ENCODE measurements around the gene CAMTA1.
"Not testable (repeated sequence)": the region's sequence is repeated elsewhere in the genome, so short reads cannot be mapped to it uniquely, and the experiment has no call there.

The CAMTA1 gene

GRCh38 chr1:7590426-7590790, 805.2 kb downstream of the CAMTA1 start:
- DNase-seq (ENCODE audit: low read depth): no peak

- DNase-seq (ENCODE audit: low read depth): no peak
Measured at GRCh38 chr1:7591565-7591964, 806.3 kb downstream of the CAMTA1 start.

DNA sequence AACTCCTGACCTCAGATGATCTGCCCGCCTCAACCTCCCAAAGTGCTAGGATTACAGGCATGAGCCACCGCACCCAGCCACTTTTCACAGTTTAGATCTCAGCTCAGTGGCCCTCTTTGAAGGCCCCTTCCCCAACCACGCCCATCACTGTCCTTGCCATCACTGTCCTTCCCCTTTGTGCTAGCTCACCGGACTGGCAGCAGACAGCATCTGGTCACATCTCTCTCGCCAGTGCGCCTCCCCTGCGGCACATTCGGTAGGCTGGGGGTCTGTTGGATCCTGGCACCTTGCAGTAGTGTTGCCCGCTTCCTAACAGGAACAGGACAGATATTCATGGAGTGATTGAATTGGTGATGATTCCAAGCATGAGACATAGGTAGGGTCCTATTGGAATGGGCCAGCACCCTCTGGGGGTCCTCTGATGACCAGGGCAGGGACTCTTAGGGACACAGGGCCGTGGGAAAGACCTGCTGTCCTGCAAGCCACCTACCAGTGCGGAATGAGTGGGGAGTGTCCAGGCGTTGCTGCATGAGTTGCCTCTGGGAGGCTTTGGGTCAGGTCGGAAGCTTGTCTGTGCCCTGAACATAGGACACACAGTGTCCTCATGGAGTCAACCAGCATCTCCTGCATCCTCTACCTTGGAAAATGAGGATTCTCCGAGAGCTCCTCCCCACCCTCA, 807.0 kb downstream of the CAMTA1 start:
- no peak for DNase-seq (ENCODE audit: low read depth)

- no peak for DNase-seq (ENCODE audit: low read depth)
Measured at GRCh38 chr1:7594002-7594713, 808.9 kb downstream of the CAMTA1 start.

DNA sequence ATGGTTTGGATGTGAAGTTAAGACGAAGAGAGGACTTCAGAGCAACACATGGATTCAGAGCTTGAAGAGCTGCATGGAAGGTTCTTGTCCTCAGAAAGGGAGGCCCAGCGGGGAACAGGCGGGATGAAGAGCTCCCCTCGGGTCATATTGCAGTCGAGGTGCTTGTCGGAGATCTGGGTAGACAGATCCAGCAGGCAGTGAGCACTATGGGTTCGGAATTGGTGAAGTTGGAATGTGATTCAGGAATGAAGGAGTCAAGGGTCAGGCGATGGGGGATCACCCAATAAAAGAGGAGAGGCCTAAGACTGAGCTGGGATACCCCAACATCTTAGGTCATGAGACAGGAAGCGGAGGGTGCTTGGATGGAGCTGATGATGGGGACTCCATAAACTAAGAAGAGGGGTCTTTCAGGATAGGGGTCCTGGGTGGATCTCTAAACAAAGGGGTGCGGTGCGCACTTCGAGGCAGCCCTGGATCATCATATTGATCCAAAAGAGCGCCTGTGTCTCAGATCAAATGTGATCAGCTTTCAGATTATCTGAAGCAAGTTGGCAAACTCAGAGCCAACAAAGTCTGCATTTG, 809.6 kb downstream of the CAMTA1 start:
- DNase-seq (ENCODE audit: low read depth): no peak

DNA sequence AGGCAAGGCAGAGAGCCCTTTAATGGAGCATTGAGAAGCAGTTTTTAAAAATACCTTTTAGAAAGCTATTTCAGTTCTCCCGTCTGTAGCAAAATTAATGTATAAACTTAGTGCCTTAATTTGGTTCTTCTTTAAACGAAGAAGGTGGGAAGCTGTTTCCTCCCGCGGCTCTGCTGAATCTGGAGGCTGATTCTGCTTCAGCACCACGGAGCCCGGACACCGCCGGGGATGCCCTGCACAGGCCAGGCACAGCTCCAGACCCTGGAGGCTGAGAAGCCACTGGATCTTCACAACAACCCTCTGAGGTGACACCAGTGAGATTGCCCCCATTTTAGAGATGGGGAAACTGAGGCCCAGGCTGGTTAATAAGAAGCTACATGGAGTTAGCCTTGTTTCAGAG, 810.1 kb downstream of the CAMTA1 start:
- no peak for DNase-seq (ENCODE audit: low read depth)

- DNase-seq (ENCODE audit: low read depth): no peak
Measured at GRCh38 chr1:7596126-7596965, 811.1 kb downstream of the CAMTA1 start.

DNA sequence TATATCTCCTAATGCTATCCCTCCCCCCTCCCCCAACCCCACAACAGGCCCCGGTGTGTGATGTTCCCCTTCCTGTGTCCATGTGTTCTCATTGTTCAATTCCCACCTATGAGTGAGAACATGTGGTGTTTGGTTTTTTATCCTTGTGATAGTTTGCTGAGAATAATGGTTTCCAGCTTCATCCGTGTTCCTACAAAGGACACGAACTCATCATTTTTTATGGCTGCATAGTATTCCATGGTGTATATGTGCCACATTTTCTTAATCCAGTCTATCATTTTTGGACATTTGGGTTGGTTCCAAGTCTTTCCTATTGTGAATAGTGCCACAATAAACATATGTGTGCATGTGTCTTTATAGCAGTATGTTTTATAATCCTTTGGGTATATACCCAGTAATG, 812.8 kb downstream of the CAMTA1 start:
- DNase-seq (ENCODE audit: low read depth): not testable (repeated sequence)

DNA sequence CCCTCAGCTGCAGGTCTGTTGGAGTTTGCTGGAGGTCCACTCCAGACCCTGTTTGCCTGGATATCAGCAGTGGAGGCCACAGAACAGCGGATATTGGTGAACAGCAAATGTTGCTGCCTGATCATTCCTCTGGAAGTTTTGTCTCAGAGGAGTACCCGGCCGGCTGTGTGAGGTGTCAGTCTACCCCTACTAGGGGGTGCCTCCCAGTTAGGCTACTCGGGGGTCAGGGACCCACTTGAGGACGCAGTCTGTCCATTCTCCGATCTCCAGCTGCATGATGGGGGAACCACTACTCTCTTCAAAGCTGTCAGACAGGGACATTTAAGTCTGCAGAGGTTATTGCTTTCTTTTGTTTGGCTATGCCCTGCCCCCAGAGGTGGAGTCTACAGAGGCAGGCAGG, 819.7 kb downstream of the CAMTA1 start:
- DNase-seq (ENCODE audit: low read depth): not testable (repeated sequence)

DNA sequence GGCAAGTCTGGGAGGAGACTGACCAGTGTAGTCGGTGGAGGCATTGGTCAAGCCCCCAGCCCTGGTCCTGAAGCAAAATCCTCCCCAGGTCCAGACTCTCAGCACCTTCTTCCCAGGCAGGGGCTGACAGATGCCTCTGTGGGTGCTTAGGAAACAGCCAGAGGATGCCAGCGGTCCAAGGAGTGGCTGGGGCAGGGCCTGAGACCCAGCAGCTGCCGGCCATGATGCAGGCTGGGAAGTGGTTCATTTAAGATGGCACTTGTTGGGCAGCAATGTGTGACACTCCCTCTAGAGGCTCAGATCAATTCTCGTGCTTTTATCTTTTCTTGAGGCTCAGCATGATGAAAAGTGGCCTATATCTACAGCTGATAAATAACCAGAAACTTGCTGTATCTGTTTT, 820.8 kb downstream of the CAMTA1 start:
- no peak for DNase-seq (ENCODE audit: low read depth)

DNA sequence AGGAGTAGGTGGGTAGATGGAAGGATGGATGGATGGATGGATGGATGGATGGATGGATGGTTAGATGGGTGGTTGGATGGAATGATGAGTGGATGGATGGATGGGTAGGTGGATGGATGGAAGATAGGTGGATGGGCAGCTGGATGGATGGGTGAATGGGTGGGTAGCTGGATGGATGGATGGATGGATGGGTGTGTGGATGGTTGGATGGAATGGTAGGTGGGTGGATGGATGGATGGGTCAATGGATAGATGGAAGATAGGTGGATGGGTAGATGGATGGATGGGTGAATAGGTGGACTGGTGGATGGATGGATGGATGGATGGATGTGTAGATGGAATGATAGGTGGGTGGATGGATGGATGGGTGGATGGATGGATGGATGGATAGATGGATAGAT, 821.8 kb downstream of the CAMTA1 start:
- no peak for DNase-seq (ENCODE audit: low read depth)

GRCh38 chr1:7608628-7609305, 823.5 kb downstream of the CAMTA1 start:
- DNase-seq (ENCODE audit: low read depth): no peak

DNA sequence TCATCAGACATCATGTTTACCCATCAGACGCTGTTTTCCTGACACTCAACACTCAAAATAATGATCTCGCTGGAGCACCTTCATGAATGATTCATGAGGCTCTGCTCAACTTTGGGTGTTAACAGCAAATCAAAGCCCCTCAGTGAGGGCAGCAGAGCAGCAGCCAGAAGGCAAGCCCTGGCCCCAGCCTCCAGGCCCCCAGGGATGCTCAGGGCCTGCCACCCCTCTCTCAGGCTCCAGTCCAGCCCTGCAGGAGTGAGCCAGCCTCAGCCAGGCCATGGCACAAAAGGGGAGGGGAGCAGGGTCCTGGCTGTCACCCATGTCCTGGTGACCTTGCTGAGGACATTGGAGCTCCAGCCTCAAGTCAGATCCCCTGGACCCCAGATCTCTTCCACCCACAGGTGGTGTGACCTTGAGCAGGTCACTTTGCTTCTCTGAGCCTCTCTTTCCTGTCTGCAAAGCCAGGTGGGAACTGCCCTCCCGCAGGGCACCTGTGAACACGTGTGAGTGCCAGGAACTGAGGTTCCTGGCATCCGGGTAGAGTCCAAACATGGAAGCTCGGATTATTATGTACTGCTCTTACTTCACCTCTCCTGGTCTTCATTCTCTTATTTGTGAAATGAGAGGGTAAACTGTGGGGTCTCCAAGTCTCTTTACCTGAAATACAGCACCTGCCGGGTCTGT, 824.2 kb downstream of the CAMTA1 start:
- DNase-seq (ENCODE audit: low read depth): no peak

DNA sequence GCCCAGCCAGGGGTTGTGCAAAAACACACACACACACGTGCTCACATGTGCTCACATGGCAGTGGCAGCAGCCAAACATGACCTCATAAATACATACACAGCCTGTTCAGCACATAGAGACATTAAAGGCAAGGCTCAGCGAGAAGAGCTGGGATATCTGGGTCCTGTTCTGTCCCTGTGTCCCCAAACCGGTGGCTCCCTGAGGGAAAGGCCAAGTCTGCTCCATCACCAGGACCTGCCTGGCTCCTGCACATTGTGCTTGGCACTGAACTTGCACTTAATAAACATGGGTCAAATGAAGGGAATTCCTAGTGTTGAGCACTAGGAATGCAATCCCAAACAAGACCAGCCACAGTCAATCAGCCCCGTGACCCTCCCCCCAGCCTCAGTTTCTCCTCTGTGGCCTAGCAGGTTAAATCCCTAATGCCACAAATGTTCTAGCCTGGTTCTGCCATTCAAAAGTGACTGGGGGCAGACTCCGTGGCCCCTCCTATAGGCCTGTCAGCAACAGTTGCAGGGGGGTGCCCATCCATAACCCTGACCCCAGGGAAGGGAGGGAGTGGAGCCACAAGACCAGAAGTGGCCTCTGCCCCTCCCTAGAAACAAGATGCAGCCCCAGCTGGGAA, 825.0 kb downstream of the CAMTA1 start:
- no peak for DNase-seq (ENCODE audit: low read depth)

DNA sequence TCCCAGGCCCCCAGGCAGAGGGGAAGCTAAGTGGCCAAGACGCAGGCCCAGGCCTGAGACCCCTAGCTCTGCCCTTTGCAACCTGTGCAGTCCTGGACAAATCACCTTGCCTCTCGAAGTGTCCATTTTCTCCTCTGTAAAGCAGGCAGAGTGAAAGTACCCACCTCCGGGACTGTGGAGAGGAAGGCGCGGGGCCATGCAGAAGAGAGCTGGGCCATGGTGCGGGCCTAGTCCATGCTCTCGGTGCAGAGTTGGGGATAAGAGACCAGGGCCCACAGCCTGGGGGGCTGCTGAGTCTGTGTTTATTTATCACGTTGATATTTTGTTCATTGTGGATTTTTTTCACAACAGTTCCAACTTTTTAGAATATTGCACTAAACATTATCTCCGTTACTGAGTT, 825.7 kb downstream of the CAMTA1 start:
- no peak for DNase-seq (ENCODE audit: low read depth)

DNA sequence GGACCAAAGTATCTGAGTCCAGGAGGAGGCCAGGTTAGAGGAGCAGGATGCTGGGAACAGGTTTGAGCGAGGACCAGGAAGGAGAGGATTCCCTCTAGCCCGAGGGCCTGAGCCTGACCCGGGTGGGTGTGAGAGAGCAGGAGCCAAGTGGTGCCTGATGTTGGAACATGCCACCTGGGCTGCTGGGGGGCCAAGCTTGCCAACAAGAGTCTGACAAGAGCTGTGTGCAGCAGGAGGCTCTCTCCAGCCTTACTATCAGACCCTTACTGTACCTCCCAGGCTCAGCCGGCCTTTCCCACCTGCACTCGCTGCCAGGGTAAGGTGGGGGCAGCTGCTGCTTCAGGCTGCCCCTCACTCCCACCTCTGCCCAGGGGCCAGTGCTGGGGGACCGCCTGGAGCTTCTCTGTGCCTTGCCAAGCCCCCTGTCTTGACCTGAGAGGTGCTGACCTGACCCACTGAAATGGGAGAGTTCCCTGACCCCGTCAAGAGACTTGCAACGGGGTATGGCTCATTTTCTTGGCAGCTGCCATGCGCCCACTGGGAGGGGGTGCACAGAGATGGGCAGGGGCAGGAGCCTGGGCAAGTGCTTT, 826.3 kb downstream of the CAMTA1 start:
- no peak for DNase-seq (ENCODE audit: low read depth)

GRCh38 chr1:7613106-7613850, 828.0 kb downstream of the CAMTA1 start:
- no peak for DNase-seq (ENCODE audit: low read depth)

DNA sequence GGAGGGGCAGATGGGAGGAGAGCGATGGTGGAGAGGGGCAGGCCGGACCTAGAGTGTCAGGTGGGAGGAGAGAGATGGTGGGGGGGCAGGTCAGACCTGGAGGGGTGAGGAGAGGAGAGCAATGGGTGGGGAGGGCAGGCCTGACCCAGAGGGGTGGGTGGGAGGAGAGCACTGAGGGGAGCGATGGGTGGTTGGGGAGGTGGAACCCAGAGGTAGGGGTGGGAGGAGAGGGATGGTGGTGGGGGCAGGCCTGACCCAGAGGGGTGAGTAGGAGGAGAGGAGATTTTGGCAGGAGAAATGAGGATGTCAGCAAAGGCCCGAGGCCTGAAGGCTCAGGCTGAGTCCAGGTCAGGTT, 828.6 kb downstream of the CAMTA1 start:
- DNase-seq (ENCODE audit: low read depth): no peak

DNA sequence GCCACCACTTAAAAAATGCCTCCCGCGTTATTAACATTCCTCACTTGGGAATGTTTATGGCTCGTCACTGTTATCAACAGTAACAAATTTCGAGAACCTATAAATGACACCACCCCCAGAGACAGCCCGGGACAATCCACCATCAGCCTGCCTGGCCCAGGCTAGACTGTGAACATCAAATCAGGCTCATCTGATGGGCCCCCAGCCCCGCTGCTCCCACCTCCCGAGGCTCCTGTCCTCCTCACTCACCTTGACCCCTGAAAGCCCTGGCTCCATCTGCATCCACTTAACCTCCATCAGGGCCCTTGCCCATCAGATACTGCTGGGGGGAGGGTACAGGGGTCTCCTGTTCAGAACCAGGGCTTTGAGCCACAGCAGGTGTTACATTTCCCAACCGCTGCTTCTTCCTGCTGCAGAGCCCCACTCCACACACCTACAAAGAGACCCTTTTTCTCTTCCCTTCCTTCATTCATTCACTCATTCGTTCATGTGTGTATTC, 829.4 kb downstream of the CAMTA1 start:
- DNase-seq (ENCODE audit: low read depth): no peak

DNA sequence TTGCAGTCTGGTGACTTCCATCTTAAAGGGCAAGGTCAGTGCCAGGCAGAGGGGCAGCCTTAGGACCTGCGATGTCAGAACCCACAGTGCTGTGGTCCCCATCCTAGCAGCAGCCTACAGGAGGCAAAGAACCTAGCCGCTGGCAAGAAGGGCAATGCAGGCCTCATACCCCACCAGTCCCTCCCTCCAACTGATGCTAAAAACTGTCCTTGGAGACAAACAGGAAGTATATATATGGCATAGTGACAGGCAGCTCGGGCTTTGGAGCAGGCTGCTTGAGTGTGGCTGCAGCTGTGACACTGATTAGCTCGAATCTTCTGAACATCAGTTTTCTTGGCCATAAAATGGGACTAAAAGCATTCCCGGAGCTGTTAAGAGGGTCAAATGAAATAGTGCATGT, 829.9 kb downstream of the CAMTA1 start:
- DNase-seq (ENCODE audit: low read depth): no peak
